ENCODE measurements around the gene MEGF9. TPM values are rescaled to one million over a fixed set of nuclear protein-coding genes. Genes with fewer than 3 reads are reported as not detected.
A peak's percentile ranks its signal among the peaks of the same experiment; 100 is the strongest.
"Not testable (repeated sequence)": the region's sequence is repeated elsewhere in the genome, so short reads cannot be mapped to it uniquely, and the experiment has no call there.

MEGF9 gene
- polyA plus RNA-seq (ENCODE audit: insufficient read length) = 6.9 TPM

- DNase-seq = peak; percentile 98
Measured at GRCh38 chr9:120714088-120714845, at the start of gene MEGF9. TSS of gene MEGF9 (minus strand) at chr9:120714470. CDS start at chr9:120714358, 112 bp downstream.

DNA sequence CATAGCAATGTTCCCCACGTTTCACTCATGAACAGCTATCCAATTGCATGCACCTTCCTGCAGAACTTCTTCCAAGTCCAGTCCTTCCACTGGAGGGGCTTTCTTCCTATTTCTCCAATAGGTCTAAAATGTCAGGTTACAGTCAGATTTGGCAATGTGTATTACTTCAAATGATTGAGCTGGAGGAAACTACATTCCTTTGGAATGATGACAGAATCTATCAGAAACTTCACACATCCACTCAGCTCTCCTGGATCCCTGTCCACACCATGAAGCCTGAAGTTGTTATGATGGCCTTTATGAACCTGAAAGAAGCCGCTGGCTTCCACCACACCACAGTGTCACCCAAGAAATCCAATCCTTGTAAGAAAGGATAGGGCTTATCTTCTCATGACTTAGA is 46.7 kb upstream of the MEGF9 start:
- no peak for DNase-seq

DNA sequence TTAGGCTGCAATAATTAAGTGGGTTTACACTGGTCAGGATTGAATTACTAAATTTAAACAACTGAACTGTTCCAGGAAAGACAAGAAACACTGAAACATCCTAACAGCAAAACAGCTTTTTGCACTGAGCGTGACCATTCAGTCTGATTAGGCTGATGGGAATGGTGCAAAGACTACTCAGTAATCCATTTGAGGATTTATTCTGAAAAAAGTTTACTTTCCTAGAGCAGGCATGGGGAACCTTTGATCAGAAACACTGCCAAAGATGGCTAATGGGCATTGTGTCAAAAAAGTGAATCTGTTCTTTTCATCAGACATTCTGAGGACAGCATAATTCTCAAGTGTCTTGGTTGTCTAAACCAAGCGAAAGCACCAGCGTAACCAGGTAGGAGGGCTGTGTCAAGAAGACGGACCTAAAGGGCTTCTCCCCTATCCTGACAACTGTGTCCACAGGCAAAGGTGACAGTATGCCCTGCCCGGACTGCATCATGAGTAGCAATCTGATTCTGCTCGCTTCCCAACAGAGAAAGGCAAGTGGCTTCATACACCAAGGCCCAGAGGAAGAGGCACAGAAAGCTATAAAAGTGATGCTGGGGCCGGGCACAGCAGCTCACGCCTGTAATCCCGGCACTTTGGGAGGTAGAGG is 45.6 kb upstream of the MEGF9 start:
- DNase-seq = peak; percentile 12

DNA sequence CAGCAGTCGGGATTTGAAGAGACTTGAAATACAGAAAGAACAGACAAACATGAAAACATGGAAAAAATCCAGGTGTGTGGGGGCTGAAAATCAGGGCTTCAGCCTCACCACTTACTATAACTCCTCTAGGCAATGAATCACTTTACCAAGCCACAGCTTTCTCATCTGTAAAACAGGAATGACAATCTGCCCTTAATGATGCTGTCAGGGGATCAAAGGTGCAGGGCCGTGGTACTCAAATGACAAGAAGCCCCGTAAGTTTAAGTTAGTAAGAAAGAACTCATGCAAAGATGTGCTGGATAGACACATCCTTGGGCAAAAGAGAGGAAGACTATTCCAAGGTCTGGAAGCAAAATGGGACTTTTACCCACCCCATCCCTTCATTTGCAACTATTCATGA is 44.3 kb upstream of the MEGF9 start:
- no peak for DNase-seq

DNA sequence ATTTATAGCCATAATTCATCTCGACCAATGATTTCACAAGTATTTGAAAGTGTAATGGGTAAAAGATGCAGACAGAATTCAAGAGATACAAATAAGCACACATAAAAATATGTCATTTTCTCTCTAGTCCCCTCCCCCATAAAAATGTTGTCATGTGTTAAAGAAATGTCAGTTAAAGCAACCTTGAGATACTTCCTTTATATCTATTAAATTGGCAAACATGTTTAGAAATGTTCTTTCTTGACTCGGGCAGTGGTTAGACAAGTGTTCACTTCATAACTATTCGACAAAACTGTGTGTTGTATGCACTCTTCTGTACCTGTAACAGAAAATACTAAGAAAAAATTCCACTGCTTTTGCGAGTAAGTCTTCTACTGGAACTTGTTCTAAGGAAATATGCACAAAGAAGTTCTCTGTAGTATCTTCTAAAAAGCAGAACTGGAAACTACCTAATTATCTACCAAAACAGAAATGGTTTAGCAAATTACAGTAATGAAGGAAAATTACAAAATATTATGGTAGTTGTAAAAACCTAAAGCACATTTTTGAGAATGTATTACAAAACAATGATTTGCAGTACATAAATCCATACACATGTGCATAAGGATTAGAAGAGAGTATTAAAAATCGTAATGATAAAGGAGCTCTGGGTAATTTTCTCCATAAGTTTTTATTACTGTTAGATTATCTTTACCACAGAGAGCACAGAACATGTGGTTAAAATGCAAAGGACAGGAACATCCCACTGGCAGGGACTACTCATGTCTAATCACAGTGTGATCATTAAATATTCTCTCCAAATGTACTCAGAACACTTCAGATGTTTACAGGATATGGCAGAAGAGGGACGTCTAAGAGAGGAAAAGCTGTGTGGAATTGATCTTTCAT is 43.0 kb upstream of the MEGF9 start:
- DNase-seq = no peak

DNA sequence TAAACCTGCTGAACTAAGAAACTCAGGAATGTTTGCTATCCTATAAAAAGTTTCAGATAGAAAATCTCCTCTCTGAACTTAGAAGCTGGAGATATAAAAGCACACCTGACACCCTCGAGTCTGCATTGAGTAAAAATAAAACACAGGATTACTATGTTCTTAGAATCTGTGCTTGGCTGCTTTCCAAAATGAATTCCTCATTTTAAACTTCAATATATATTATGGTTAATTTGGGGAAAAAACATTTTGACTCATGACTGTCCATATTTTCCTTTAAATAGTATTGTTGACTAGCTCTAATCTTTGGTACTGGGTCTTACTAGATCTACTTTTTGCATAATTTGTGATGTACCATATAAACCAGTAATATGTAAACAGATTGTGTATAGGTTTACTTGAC is 42.3 kb upstream of the MEGF9 start:
- DNase-seq = no peak

- peak; percentile 53 for DNase-seq
Measured at GRCh38 chr9:120755810-120756434, 41.7 kb upstream of the MEGF9 start.

DNA sequence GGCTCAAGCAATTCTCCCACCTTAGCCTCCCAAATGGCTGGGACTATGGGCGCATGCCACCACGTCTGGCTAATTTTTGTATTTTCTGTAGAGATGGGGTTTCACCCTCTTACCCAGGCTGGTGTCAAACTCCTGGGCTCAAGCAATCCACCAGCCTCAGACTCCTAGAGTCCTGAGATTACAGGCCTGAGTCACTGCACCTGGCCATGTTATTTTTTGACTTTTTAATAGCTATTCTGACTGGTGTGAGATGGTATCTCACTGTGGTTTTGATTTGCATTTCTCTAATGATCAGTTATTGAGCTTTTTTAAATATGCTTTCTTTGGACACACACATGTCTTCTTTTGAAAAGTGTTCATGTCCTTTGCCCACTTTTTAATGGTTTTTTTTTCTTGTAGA is 40.8 kb upstream of the MEGF9 start:
- no peak for DNase-seq

GRCh38 chr9:120750421-120750820 is 36.2 kb upstream of the MEGF9 start:
- DNase-seq = no peak

DNA sequence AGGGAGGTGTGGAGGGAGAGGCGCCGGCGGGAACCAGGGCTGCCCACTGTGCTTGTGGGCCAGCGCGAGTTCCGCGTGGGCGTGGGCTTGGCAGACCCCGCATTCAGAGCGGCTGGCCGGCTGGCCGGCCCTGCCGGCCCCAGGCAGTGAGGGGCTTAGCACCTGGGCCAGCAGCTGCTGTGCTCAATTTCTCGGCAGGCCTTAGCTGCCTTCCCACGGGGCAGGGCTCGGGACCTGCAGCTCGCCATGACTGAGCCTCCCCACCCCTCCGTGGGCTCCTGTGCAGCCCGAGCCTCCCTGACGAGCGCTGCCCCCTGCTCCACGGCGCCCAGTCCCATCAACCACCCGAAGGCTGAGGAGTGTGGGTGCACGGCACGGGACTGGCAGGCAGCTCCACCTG is 32.1 kb upstream of the MEGF9 start:
- DNase-seq = not testable (repeated sequence)

GRCh38 chr9:120745278-120745677 is 31.0 kb upstream of the MEGF9 start:
- no peak for DNase-seq

- no peak for DNase-seq
Measured at GRCh38 chr9:120742951-120743416, 28.7 kb upstream of the MEGF9 start.

- DNase-seq = no peak
Measured at GRCh38 chr9:120741701-120742100, 27.4 kb upstream of the MEGF9 start.

DNA sequence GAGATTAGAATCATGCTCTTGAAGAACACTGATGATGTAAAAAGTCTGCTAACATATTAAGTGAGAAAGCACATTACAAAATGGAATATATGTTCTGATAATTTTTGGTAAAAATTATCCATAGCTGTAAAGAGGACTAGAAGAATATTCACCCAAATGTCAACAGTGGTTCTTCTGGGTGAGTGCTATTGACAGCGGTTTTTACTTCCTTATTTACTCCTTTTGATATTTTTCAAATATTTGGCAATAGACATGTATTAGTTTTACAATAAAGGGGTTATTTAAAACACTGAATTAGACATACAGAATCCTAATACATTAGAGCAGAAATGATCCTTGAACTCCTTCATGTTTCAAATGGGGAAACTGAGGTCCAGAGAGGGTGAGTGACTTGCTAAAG is 26.9 kb upstream of the MEGF9 start:
- no peak for DNase-seq

GRCh38 chr9:120740132-120740531 is 25.9 kb upstream of the MEGF9 start:
- DNase-seq = no peak

GRCh38 chr9:120737416-120738165 is 23.3 kb upstream of the MEGF9 start:
- DNase-seq = no peak

DNA sequence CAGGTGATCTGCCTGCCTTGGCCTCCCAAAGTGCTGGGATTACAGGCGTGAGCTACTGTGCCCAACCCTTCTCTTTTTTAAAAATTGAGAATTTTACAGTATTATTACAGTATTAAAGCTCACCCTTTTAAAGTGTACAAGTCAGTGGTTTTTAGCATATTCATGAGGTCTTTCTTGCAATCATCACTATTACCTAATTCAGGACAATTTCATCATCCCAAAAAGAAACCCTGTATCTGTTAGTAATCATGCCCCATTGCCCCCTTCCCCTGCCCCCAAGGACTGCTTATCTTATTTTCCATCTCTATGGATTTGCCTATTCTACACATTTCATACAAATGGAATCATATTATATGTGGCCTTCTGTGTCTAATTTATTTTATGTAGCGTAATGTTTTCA is 22.6 kb upstream of the MEGF9 start:
- no peak for DNase-seq

DNA sequence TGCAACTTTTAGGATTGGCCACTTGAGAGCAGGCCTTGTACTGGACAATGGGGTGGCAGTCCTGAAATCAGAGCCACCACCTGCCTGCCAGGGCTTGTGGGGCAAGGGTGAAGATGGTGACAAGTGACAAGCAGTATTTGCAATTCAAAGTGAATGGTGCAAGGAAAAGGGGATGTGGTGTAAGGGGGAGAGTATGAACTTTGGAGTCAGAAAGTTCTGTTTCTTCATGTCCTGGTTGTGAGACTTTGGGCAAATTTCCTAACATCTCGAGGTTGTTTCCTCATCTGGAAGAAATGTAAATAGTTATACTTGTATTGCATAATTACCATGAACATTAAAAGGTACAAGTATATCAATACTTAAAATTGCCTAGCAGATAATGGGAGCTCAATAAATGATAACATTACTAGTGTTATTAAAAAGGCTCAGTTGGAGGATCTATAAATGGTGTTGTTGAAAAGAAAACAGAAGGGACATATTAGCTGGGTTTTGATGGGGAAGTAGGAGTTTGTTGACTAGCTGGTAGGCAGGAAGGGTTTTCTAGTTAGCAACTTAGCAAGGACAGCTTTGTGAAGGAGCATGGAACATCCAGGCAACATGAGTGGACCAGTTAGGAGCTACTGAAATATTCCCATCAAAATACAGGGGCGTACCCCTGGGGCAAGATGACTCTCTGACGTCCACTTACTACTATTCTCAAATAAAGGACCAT is 21.3 kb upstream of the MEGF9 start:
- DNase-seq = no peak

- DNase-seq = no peak
Measured at GRCh38 chr9:120734607-120735410, 20.5 kb upstream of the MEGF9 start.

DNA sequence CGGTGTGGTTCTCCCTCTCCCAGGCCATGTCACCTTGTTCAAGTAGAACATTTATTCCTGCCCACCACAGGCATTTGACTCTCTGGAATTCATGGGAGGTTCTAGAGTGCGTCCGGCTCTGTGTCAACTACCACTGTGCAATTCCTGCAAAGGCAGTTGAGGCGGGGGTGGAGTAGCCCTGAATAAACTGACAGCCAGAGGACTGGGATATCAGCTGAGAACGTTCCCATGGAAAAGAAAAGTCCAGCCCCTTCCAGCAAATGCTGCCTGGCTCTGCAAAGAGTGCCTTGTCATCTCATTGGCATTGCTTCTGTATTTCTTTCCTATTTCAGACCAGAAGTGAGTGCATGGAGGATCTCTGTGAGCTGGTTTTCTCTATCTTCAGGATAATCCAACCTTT is 18.9 kb upstream of the MEGF9 start:
- no peak for DNase-seq
